IMR-90 (cell line): Measurements from ENCODE around the gene NPIPB2.

Experiments
- BHLHE40 ChIP-seq: fragments of 150-350 bp; IDR thresholded peaks from 2 replicates; pipeline ENCODE4 v1.6.1; 2016; ENCODE audit warnings: mild to moderate bottlenecking, low read depth, low read length
- CEBPB ChIP-seq: IDR thresholded peaks from 2 replicates; pipeline ENCODE4 v1.6.1; 2012; ENCODE audit warnings: low read depth, low read length, improper control_type of control experiment
- CHD1 ChIP-seq: IDR thresholded peaks from 2 replicates; pipeline ENCODE4 v1.6.1; 2012; ENCODE audit warnings: low read depth, low read length, improper control_type of control experiment
- CTCF ChIP-seq: conservative IDR thresholded peaks from 2 replicates; pipeline ENCODE4 v1.5.1; 2012; ENCODE audit warnings: mild to moderate bottlenecking, low read depth, low read length, improper control_type of control experiment
- ELK1 ChIP-seq: fragments of 150-350 bp; IDR thresholded peaks from 2 replicates; pipeline ENCODE4 v1.6.1; 2016; ENCODE audit warnings: low read depth, mild to moderate bottlenecking, low read length, moderate library complexity, borderline replicate concordance
- MAFK ChIP-seq: IDR thresholded peaks from 2 replicates; pipeline ENCODE4 v1.6.1; 2012; ENCODE audit warnings: low read depth, low read length, improper control_type of control experiment
- MXI1 ChIP-seq: IDR thresholded peaks from 2 replicates; pipeline ENCODE4 v1.6.1; 2012; ENCODE audit warnings: low read depth, mild to moderate bottlenecking, low read length, moderate library complexity, borderline replicate concordance
- POLR2A ChIP-seq: IDR thresholded peaks from 2 replicates; pipeline ENCODE4 v1.6.1; 2012; ENCODE audit warnings: mild to moderate bottlenecking, low read depth, low read length
- RAD21 ChIP-seq: IDR thresholded peaks from 2 replicates; pipeline ENCODE4 v1.6.1; 2012; ENCODE audit warnings: low read length, improper control_type of control experiment
- RCOR1 ChIP-seq: IDR thresholded peaks from 2 replicates; pipeline ENCODE4 v1.6.1; 2012; ENCODE audit warnings: mild to moderate bottlenecking, low read length, improper control_type of control experiment; ENCODE audit not compliant: insufficient replicate concordance
- RFX5 ChIP-seq: IDR thresholded peaks from 2 replicates; pipeline ENCODE4 v1.8.0; 2012; ENCODE audit warnings: low read depth, mild to moderate bottlenecking, low read length, moderate library complexity
- SMC3 ChIP-seq: fragments of 150-350 bp; IDR thresholded peaks from 2 replicates; pipeline ENCODE4 v1.6.1; 2016; ENCODE audit warnings: low read depth, mild to moderate bottlenecking, antibody characterized with exemption, low read length, moderate library complexity
- USF2 ChIP-seq: fragments of 150-350 bp; IDR thresholded peaks from 2 replicates; pipeline ENCODE4 v1.6.1; 2017; ENCODE audit warnings: mild to moderate bottlenecking, antibody characterized with exemption, low read length, low read depth

- TF ChIP-seq CTCF (no peak), POLR2A (no peak), CHD1 (no peak), CEBPB (peak; percentile 79), SMC3 (no peak), RFX5 (no peak), RAD21 (no peak), USF2 (no peak), BHLHE40 (peak; percentile 59), MXI1 (no peak), ELK1 (no peak), MAFK (no peak), RCOR1 (peak; percentile 9)
Measured at GRCh38 chr16:11955713-11956123, 13.9 kb upstream of the NPIPB2 start.
